HepG2 (cell line): ENCODE data around the gene SRSF8. TPM values are rescaled to one million over a fixed set of nuclear protein-coding genes. Genes with fewer than 3 reads are reported as not detected.

Source experiments
- ELF4 ChIP-seq: sonication (generic); formaldehyde crosslinking; IDR thresholded peaks from 2 replicates; pipeline ENCODE4 v1.5.0; 2020; ENCODE audit warnings: missing genetic modification reagents, mild to moderate bottlenecking, moderate library complexity, borderline replicate concordance
- MTA1 ChIP-seq: sonication (generic); formaldehyde crosslinking; IDR thresholded peaks from 2 replicates; pipeline ENCODE4 v1.4.0; 2020; ENCODE audit warnings: missing genetic modification reagents, mild to moderate bottlenecking, borderline replicate concordance
- RCOR2 ChIP-seq: IDR thresholded peaks from 2 replicates; pipeline ENCODE4 v1.6.1; 2016; ENCODE audit warnings: missing biosample characterization, missing genetic modification reagents
- ZFP37 ChIP-seq: sonication (generic); formaldehyde crosslinking; IDR thresholded peaks from 2 replicates; pipeline ENCODE4 v1.4.0; 2020; ENCODE audit warnings: missing genetic modification reagents, borderline replicate concordance
- ZNF260 ChIP-seq: sonication (generic); formaldehyde crosslinking; IDR thresholded peaks from 2 replicates; pipeline ENCODE4 v1.4.0; 2020; ENCODE audit warnings: missing genetic modification reagents, low read depth, mild to moderate bottlenecking, borderline replicate concordance
- ZNF530 ChIP-seq: sonication (generic); formaldehyde crosslinking; IDR thresholded peaks from 2 replicates; pipeline ENCODE4 v1.5.0; 2020; ENCODE audit warnings: low read depth, mild to moderate bottlenecking, missing genetic modification reagents
- ZNF720 ChIP-seq: sonication (generic); formaldehyde crosslinking; IDR thresholded peaks from 2 replicates; pipeline ENCODE4 v1.4.0; 2020; ENCODE audit warnings: missing genetic modification reagents
- ZSCAN9 ChIP-seq: IDR thresholded peaks from 2 replicates; pipeline ENCODE4 v1.6.1; 2016; ENCODE audit warnings: borderline replicate concordance
- polyA plus RNA-seq, 8 experiments: library from polyadenylated mRNA; depleted of rRNA in 3 of 8; stranded (reverse) in 7 of 8; unstranded in 1 of 8; fragments of >200 nt; fragmentation: Illumina TruSeq in 4 of 8; extraction: Trizol in 4 of 8; gene quantifications; 2 replicates each; pipeline versions ENCODE4 v1.2.1 to v1.2.3, GENCODE V29; 2011 to 2016; ENCODE audit warnings: low read depth in 4 of 8, missing spikeins in 1 of 8, mixed read lengths in 1 of 8; ENCODE audit not compliant: insufficient read depth in 1 of 8
- total RNA-seq, 5 experiments: library from RNA; depleted of rRNA; stranded (reverse); fragments of >200 nt; fragmentation: Illumina TruSeq; extraction: Trizol; gene quantifications; 2 replicates each; pipeline ENCODE4 v1.2.3, GENCODE V29; 2016; ENCODE audit warnings: low read depth in 1 of 5
- TF ChIP-seq, protein P1 (sequence below): IDR thresholded peaks from 2 replicates; pipeline ENCODE4 v1.6.1; 2016; ENCODE audit warnings: low read depth, missing genetic modification reagents, missing compliant biosample characterization
- TF ChIP-seq, protein P2 (sequence below): sonication (generic); formaldehyde crosslinking; IDR thresholded peaks from 2 replicates; pipeline ENCODE4 v1.5.1; 2020; ENCODE audit warnings: mild to moderate bottlenecking, missing genetic modification reagents
- TF ChIP-seq, protein P3 (sequence below): sonication (generic); formaldehyde crosslinking; IDR thresholded peaks from 2 replicates; pipeline ENCODE4 v1.4.0; 2020; ENCODE audit warnings: low read depth, missing genetic modification reagents

The SRSF8 gene
- total and polyA plus RNA-seq, 2 of the 13 experiments (the other 11 are each of a cell fraction or from before 2014, with no cell fraction given), result 21.8 to 25.8 TPM

DNA sequence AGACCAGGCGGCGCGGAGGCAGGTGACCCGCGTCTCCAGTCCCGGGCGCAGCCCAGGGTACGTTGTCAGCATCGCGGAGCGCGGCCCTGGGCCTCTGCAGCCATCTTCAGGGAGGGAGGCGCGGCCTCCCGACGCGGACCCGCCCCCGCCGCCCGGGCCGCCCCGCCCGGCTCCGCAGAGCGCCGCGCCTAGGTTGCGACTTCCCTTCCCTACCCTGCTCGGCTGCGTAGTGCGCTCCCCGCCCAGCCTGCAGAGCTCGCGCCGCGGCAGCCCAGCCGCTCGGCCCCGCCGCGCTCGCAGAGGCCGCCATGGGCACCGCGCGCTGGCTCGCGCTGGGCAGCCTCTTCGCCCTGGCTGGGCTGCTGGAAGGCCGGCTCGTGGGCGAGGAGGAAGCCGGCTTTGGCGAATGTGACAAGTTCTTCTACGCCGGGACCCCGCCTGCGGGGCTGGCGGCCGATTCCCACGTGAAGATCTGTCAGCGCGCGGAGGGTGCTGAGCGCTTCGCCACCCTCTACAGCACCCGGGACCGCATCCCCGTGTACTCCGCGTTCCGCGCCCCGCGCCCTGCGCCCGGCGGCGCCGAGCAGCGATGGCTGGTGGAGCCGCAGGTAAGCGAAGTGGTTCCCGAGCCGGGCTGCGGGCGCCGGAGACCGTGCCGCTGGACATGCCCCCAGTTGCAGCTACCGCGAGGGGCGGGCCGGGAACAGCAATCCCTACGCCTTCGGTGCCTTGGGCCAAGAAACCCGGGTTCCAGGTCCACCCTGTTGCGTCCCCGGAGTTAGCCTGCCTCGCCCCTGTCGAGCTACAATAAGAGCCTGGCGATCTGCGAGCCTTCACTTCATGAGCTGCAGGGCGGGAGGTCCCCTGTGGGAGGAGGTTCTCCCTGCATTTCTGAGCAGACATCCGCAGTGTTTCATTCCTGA, 23.2 kb downstream of the SRSF8 start, which contains the start of gene ENDOD1 (continued):
- TF ChIP-seq, protein P1, sequence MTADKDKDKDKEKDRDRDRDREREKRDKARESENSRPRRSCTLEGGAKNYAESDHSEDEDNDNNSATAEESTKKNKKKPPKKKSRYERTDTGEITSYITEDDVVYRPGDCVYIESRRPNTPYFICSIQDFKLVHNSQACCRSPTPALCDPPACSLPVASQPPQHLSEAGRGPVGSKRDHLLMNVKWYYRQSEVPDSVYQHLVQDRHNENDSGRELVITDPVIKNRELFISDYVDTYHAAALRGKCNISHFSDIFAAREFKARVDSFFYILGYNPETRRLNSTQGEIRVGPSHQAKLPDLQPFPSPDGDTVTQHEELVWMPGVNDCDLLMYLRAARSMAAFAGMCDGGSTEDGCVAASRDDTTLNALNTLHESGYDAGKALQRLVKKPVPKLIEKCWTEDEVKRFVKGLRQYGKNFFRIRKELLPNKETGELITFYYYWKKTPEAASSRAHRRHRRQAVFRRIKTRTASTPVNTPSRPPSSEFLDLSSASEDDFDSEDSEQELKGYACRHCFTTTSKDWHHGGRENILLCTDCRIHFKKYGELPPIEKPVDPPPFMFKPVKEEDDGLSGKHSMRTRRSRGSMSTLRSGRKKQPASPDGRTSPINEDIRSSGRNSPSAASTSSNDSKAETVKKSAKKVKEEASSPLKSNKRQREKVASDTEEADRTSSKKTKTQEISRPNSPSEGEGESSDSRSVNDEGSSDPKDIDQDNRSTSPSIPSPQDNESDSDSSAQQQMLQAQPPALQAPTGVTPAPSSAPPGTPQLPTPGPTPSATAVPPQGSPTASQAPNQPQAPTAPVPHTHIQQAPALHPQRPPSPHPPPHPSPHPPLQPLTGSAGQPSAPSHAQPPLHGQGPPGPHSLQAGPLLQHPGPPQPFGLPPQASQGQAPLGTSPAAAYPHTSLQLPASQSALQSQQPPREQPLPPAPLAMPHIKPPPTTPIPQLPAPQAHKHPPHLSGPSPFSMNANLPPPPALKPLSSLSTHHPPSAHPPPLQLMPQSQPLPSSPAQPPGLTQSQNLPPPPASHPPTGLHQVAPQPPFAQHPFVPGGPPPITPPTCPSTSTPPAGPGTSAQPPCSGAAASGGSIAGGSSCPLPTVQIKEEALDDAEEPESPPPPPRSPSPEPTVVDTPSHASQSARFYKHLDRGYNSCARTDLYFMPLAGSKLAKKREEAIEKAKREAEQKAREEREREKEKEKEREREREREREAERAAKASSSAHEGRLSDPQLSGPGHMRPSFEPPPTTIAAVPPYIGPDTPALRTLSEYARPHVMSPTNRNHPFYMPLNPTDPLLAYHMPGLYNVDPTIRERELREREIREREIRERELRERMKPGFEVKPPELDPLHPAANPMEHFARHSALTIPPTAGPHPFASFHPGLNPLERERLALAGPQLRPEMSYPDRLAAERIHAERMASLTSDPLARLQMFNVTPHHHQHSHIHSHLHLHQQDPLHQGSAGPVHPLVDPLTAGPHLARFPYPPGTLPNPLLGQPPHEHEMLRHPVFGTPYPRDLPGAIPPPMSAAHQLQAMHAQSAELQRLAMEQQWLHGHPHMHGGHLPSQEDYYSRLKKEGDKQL (CRISPR knock-in tag), result no peak
- no peak for TF ChIP-seq ZNF260
- TF ChIP-seq RCOR2 (CRISPR knock-in tag), result no peak
- no peak for TF ChIP-seq ZFP37 (CRISPR knock-in tag)
- TF ChIP-seq ZNF720 (CRISPR knock-in tag), result no peak
- TF ChIP-seq ZSCAN9, result no peak
- TF ChIP-seq MTA1, result no peak
- TF ChIP-seq, protein P2, sequence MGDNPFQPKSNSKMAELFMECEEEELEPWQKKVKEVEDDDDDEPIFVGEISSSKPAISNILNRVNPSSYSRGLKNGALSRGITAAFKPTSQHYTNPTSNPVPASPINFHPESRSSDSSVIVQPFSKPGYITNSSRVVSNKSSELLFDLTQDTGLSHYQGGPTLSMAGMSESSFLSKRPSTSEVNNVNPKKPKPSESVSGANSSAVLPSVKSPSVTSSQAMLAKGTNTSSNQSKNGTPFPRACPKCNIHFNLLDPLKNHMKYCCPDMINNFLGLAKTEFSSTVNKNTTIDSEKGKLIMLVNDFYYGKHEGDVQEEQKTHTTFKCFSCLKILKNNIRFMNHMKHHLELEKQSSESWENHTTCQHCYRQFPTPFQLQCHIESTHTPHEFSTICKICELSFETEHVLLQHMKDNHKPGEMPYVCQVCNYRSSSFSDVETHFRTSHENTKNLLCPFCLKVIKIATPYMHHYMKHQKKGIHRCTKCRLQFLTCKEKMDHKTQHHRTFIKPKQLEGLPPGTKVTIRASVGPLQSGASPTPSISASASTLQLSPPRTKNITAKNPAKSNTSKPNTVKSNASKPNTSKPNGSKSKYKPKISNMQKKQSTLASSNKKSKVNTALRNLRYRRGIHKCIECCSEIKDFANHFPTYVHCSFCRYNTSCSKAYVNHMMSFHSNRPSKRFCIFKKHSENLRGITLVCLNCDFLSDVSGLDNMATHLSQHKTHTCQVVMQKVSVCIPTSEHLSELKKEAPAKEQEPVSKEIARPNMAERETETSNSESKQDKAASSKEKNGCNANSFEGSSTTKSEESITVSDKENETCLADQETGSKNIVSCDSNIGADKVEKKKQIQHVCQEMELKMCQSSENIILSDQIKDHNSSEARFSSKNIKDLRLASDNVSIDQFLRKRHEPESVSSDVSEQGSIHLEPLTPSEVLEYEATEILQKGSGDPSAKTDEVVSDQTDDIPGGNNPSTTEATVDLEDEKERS (CRISPR knock-in tag), result no peak
- TF ChIP-seq, protein P3, sequence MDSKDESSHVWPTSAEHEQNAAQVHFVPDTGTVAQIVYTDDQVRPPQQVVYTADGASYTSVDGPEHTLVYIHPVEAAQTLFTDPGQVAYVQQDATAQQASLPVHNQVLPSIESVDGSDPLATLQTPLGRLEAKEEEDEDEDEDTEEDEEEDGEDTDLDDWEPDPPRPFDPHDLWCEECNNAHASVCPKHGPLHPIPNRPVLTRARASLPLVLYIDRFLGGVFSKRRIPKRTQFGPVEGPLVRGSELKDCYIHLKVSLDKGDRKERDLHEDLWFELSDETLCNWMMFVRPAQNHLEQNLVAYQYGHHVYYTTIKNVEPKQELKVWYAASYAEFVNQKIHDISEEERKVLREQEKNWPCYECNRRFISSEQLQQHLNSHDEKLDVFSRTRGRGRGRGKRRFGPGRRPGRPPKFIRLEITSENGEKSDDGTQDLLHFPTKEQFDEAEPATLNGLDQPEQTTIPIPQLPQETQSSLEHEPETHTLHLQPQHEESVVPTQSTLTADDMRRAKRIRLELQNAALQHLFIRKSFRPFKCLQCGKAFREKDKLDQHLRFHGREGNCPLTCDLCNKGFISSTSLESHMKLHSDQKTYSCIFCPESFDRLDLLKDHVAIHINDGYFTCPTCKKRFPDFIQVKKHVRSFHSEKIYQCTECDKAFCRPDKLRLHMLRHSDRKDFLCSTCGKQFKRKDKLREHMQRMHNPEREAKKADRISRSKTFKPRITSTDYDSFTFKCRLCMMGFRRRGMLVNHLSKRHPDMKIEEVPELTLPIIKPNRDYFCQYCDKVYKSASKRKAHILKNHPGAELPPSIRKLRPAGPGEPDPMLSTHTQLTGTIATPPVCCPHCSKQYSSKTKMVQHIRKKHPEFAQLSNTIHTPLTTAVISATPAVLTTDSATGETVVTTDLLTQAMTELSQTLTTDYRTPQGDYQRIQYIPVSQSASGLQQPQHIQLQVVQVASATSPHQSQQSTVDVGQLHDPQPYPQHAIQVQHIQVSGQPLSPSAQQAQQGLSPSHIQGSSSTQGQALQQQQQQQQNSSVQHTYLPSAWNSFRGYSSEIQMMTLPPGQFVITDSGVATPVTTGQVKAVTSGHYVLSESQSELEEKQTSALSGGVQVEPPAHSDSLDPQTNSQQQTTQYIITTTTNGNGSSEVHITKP (CRISPR knock-in tag), result no peak
- TF ChIP-seq ELF4 (CRISPR knock-in tag), result no peak
- TF ChIP-seq ZNF530 (CRISPR knock-in tag), result no peak
